ENCODE results near the gene CDK3. TPM values are rescaled to one million over a fixed set of nuclear protein-coding genes. Genes with fewer than 3 reads are reported as not detected.

CDK3 gene
- total RNA-seq, 6 donors from 2014 or later, result 3.0 to 15.7 (median 7.0) TPM

GRCh38 chr17:76019833-76020467 is 19.3 kb downstream of the CDK3 start:
- no peak for TF ChIP-seq POLR2AphosphoS5 (IDR thresholded peaks at IDR 0.05)
- no peak for TF ChIP-seq EP300 (IDR thresholded peaks at IDR 0.05)
- TF ChIP-seq, protein P1, sequence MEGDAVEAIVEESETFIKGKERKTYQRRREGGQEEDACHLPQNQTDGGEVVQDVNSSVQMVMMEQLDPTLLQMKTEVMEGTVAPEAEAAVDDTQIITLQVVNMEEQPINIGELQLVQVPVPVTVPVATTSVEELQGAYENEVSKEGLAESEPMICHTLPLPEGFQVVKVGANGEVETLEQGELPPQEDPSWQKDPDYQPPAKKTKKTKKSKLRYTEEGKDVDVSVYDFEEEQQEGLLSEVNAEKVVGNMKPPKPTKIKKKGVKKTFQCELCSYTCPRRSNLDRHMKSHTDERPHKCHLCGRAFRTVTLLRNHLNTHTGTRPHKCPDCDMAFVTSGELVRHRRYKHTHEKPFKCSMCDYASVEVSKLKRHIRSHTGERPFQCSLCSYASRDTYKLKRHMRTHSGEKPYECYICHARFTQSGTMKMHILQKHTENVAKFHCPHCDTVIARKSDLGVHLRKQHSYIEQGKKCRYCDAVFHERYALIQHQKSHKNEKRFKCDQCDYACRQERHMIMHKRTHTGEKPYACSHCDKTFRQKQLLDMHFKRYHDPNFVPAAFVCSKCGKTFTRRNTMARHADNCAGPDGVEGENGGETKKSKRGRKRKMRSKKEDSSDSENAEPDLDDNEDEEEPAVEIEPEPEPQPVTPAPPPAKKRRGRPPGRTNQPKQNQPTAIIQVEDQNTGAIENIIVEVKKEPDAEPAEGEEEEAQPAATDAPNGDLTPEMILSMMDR (IDR thresholded peaks at IDR 0.05), result no peak
- TF ChIP-seq POLR2A (IDR thresholded peaks at IDR 0.05), result no peak

DNA sequence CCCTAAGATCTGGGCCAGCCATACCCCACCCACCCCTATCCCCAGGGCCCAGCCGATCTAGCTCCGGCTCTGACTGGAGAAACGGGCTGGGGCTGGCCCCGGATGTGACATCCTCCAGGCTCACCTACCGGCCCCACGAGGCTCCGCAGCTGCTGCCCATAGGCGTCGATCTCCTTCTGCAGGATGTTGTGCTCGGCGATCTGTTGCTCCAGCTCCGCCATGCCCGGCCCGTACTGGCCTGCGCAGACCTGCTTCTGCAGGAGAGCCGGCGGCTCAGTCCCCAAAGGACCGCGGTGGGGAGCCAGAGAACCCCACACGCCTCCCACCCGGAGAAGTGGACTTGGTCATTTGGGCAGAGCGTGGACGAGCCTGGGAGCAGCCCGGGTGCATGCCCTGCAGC is 21.6 kb downstream of the CDK3 start:
- Histone ChIP-seq H3K27ac (no peak overlapping the region), H3K36me3 (peaks cover 0 to 18% (median 2%) of the 10 kb centered on the region in 4 donors), H3K9me3 (no peaks in the 10 kb centered on the region), H3K27me3 (no peaks in the 10 kb centered on the region), H3K4me1 (peaks cover 0 to 9% (median 2%) of the 10 kb centered on the region in 4 donors), H3K4me3 (no peak overlapping the region)
- ATAC-seq (ENCODE audit: low FRiP score in 2 of 2), result no peak
- peak in 1 of 2 donors; percentile 79 for DNase-seq
- WGBS, 2 donors, result 33 to 86% methylated on average over 5 to 18 of the region's 24 CpGs
- no peak for TF ChIP-seq POLR2AphosphoS5 (IDR thresholded peaks at IDR 0.05)
- TF ChIP-seq, protein P1 (IDR thresholded peaks at IDR 0.05), result no peak
- no peak for TF ChIP-seq POLR2A (IDR thresholded peaks at IDR 0.05)
- no peak for TF ChIP-seq EP300 (IDR thresholded peaks at IDR 0.05)

More at GRCh38 chr17:76019833-76020467, 19.3 kb downstream of the CDK3 start:
- Histone ChIP-seq H3K36me3 (peaks cover 0 to 18% (median 2%) of the 10 kb centered on the region in 4 donors), H3K4me1 (peaks cover 0 to 2% (median under 1%) of the 10 kb centered on the region in 4 donors), H3K9me3 (no peaks in the 10 kb centered on the region), H3K27me3 (no peaks in the 10 kb centered on the region), H3K27ac (no peak overlapping the region), H3K4me3 (no peak overlapping the region)
- ATAC-seq (ENCODE audit: low FRiP score in 2 of 2) (no peak), DNase-seq (no peak)
- 84 to 88% methylated on average over 6 of the region's 6 CpGs for WGBS, 2 donors

DNA sequence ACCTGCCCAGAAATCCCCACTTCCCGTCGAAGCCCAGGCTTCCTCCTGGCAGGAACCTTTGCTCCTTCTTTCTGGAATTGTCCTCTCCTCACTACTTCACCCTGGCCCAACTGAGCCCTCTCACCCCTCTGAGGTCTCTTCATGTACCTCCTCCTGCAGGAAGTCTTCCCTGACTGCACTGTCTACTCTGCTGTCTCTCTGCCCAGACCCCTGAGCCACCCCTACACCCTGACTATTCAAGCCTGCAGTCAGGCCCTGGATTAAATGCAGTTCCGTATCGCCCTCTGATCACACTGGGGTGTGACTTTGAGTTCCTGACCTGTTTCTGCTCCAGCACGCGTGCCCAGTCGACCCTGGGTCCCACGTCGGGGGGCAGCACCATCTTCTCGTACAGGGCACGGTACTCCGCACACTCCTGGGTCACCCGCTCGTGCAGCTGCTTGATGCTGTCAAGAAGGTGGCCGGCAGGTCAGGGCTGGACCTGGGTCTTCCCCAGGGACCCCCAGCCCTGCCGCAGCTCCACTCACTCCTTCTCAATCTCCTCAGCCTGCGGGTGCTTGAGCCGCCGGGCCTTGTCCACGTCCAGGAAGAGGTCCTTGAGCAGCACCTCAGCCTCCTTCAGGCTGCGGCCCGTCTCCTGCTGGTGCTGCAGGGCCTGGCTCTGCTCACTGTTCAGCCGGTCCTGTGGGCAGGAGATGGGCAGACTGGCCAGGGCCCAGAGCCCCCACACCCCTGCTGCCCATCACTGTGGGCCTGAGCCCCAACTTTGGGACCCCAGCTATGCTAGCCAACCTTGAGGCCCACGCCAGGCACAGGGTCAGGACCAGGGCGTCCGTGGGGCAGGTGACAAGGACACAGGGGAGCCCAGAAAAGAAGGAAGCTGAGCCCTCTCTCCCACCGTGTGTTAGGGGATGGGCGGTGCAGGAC is 22.6 kb downstream of the CDK3 start:
- no peak overlapping the region for H3K4me3 ChIP-seq
- H3K4me1 ChIP-seq, result peaks cover 0 to 17% (median 2%) of the 10 kb centered on the region in 4 donors
- 92 to 96% methylated on average over 19 to 28 of the region's 28 CpGs for WGBS, 2 donors
- H3K27ac ChIP-seq, result no peak overlapping the region
- H3K9me3 ChIP-seq, result no peaks in the 10 kb centered on the region
- H3K36me3 ChIP-seq, result peaks cover 0 to 15% (median under 1%) of the 10 kb centered on the region in 4 donors
- peak in 1 of 2 donors; percentile 63 for DNase-seq
- TF ChIP-seq, protein P1 (IDR thresholded peaks at IDR 0.05), result no peak
- TF ChIP-seq EP300 (IDR thresholded peaks at IDR 0.05) (no peak), POLR2A (IDR thresholded peaks at IDR 0.05) (no peak), POLR2AphosphoS5 (IDR thresholded peaks at IDR 0.05) (no peak)
- no peak for ATAC-seq (ENCODE audit: low FRiP score in 2 of 2)
- H3K27me3 ChIP-seq, result no peaks in the 10 kb centered on the region

GRCh38 chr17:76023900-76024237 is 23.2 kb downstream of the CDK3 start:
- peaks cover 0 to 12% (median 0%) of the 10 kb centered on the region in 4 donors for H3K36me3 ChIP-seq
- DNase-seq (peak in 1 of 2 donors; percentile 62), ATAC-seq (ENCODE audit: low FRiP score in 2 of 2) (no peak)
- no peak overlapping the region for H3K4me3 ChIP-seq
- TF ChIP-seq POLR2A (IDR thresholded peaks at IDR 0.05) (no peak), EP300 (IDR thresholded peaks at IDR 0.05) (no peak), POLR2AphosphoS5 (IDR thresholded peaks at IDR 0.05) (no peak)
- TF ChIP-seq, protein P1 (IDR thresholded peaks at IDR 0.05), result no peak
- 91% methylated on average over 9 of the region's 9 CpGs; no CpG with 5 or more reads in 1 of the 2 donors for WGBS, 2 donors
- H3K27ac ChIP-seq, result no peak overlapping the region
- H3K4me1 ChIP-seq, result peaks cover 0 to 17% (median 3%) of the 10 kb centered on the region in 4 donors
- H3K27me3 ChIP-seq, result no peaks in the 10 kb centered on the region
- H3K9me3 ChIP-seq, result no peaks in the 10 kb centered on the region
